MM.1S (cell line): Measurements from ENCODE around the gene AASDHPPT.

Experiments used
- DNase-seq: peaks from one replicate; pipeline ENCODE4 v3.0.0-alpha.2; 2015
- H2AFZ ChIP-seq: fragments of 300-600 bp; sonication (generic); 2 replicates; pipeline ENCODE4 v1.6.0; 2016; ENCODE audit warnings: antibody characterized with exemption, low read length
- H3F3A ChIP-seq: fragments of 300-600 bp; sonication (generic); 2 replicates; pipeline ENCODE4 v1.6.1; 2016; ENCODE audit warnings: mild to moderate bottlenecking, antibody characterized with exemption, low read length, moderate library complexity, mixed read lengths; ENCODE audit not compliant: insufficient read depth
- H3K27ac ChIP-seq: fragments of 300-600 bp; sonication (generic); 2 replicates; pipeline ENCODE4 v1.5.1; 2016; ENCODE audit warnings: mild to moderate bottlenecking, low read length
- H3K27me3 ChIP-seq: fragments of 300-600 bp; sonication (generic); replicated peaks from 2 replicates; pipeline ENCODE4 v1.6.0; 2016; ENCODE audit warnings: low read length; ENCODE audit not compliant: insufficient read depth
- H3K36me3 ChIP-seq: fragments of 300-600 bp; sonication (generic); replicated peaks from 2 replicates; pipeline ENCODE4 v1.6.1; 2016; ENCODE audit warnings: mild to moderate bottlenecking, low read length, mixed read lengths; ENCODE audit not compliant: insufficient read depth
- H3K4me1 ChIP-seq: fragments of 300-600 bp; sonication (generic); 2 replicates; pipeline ENCODE4 v1.6.1; 2016; ENCODE audit warnings: low read length, mixed read lengths
- H3K4me2 ChIP-seq: fragments of 300-600 bp; sonication (generic); 2 replicates; pipeline ENCODE4 v1.6.0; 2016; ENCODE audit warnings: low read depth, low read length
- H3K4me3 ChIP-seq: fragments of 300-600 bp; sonication (generic); 2 replicates; pipeline ENCODE4 v1.5.1; 2016; ENCODE audit warnings: low read length, mixed read lengths
- H3K79me2 ChIP-seq: fragments of 300-600 bp; sonication (generic); 2 replicates; pipeline ENCODE4 v1.6.1; 2016; ENCODE audit warnings: mixed run types, low read length, mixed read lengths
- H3K9ac ChIP-seq: fragments of 300-600 bp; sonication (generic); 2 replicates; pipeline ENCODE4 v1.6.1; 2016; ENCODE audit warnings: low read length, mixed read lengths
- H3K9me2 ChIP-seq: fragments of 300-600 bp; sonication (generic); replicated peaks from 2 replicates; pipeline ENCODE4 v1.6.1; 2016; ENCODE audit warnings: mild to moderate bottlenecking, low read length, mixed read lengths; ENCODE audit not compliant: insufficient read depth
- H3K9me3 ChIP-seq: fragments of 300-600 bp; sonication (generic); replicated peaks from 2 replicates; pipeline ENCODE4 v1.6.1; 2016; ENCODE audit warnings: mild to moderate bottlenecking, low read length, mixed read lengths; ENCODE audit not compliant: insufficient read depth
- H4K20me1 ChIP-seq: fragments of 300-600 bp; sonication (generic); 2 replicates; pipeline ENCODE4 v1.6.1; 2016; ENCODE audit warnings: mild to moderate bottlenecking, low read length, moderate library complexity, mixed read lengths; ENCODE audit not compliant: insufficient read depth
- CTCF ChIP-seq: fragments of 300-600 bp; sonication (generic); IDR thresholded peaks from 2 replicates; pipeline ENCODE4 v1.5.1; 2016; ENCODE audit warnings: antibody characterized with exemption, low read length, mixed read lengths
- EZH2 ChIP-seq: fragments of 300-600 bp; sonication (generic); optimal IDR thresholded peaks from 2 replicates; pipeline ENCODE3; 2017; ENCODE audit warnings: low read depth, mild to moderate bottlenecking, antibody characterized with exemption, low read length, mixed read lengths
- EZH2phosphoT487 ChIP-seq: fragments of 300-600 bp; sonication (generic); IDR thresholded peaks from 2 replicates; pipeline ENCODE4 v1.6.1; 2018; ENCODE audit warnings: antibody characterized with exemption, low read length

Gene AASDHPPT

GRCh38 chr11:106128740-106129139 lies 51.3 kb downstream of the AASDHPPT start:
- H3K79me2 ChIP-seq = no peaks in the 10 kb centered on the region
- TF ChIP-seq EZH2 (no peak), CTCF (no peak), EZH2phosphoT487 (no peak)
- no peaks in the 10 kb centered on the region for H3F3A ChIP-seq

GRCh38 chr11:106131998-106132397 lies 54.5 kb downstream of the AASDHPPT start:
- no peaks in the 10 kb centered on the region for H3K27me3 ChIP-seq
- no peaks in the 10 kb centered on the region for H4K20me1 ChIP-seq
- H3F3A ChIP-seq = no peaks in the 10 kb centered on the region
- H3K4me3 ChIP-seq = no peak overlapping the region
- no peak overlapping the region for H3K4me2 ChIP-seq
- no peak overlapping the region for H3K9ac ChIP-seq
- H3K27ac ChIP-seq = no peak overlapping the region
- H3K9me3 ChIP-seq = no peaks in the 10 kb centered on the region
- no peaks in the 10 kb centered on the region for H3K4me1 ChIP-seq
- H3K79me2 ChIP-seq = no peaks in the 10 kb centered on the region
- no peak overlapping the region for H2AFZ ChIP-seq
- H3K9me2 ChIP-seq = no peaks in the 10 kb centered on the region
- no peak for TF ChIP-seq EZH2
- TF ChIP-seq EZH2phosphoT487 = no peak
- TF ChIP-seq CTCF = no peak
- no peak for DNase-seq
- H3K36me3 ChIP-seq = no peaks in the 10 kb centered on the region

More at GRCh38 chr11:106128740-106129139, 51.3 kb downstream of the AASDHPPT start:
- H3K27me3 ChIP-seq = no peaks in the 10 kb centered on the region
- no peaks in the 10 kb centered on the region for H3K9me3 ChIP-seq
- no peak overlapping the region for H3K27ac ChIP-seq
- H2AFZ ChIP-seq = no peak overlapping the region
- no peaks in the 10 kb centered on the region for H4K20me1 ChIP-seq
- no peaks in the 10 kb centered on the region for H3K9me2 ChIP-seq
- no peak overlapping the region for H3K4me2 ChIP-seq
- H3K4me1 ChIP-seq = no peaks in the 10 kb centered on the region
- DNase-seq = no peak
- H3K9ac ChIP-seq = no peak overlapping the region
- no peaks in the 10 kb centered on the region for H3K36me3 ChIP-seq
- H3K4me3 ChIP-seq = no peak overlapping the region

GRCh38 chr11:106132582-106133354 lies 55.3 kb downstream of the AASDHPPT start:
- no peaks in the 10 kb centered on the region for H3F3A ChIP-seq
- no peak overlapping the region for H3K27ac ChIP-seq
- no peaks in the 10 kb centered on the region for H3K4me1 ChIP-seq
- TF ChIP-seq EZH2phosphoT487 = no peak
- TF ChIP-seq CTCF = no peak
- no peak for TF ChIP-seq EZH2
- H3K27me3 ChIP-seq = no peaks in the 10 kb centered on the region
- H3K9me3 ChIP-seq = no peaks in the 10 kb centered on the region
- H3K9ac ChIP-seq = no peak overlapping the region
- no peak overlapping the region for H3K4me2 ChIP-seq
- H4K20me1 ChIP-seq = no peaks in the 10 kb centered on the region
- no peaks in the 10 kb centered on the region for H3K79me2 ChIP-seq
- DNase-seq = no peak
- H2AFZ ChIP-seq = no peak overlapping the region
- no peaks in the 10 kb centered on the region for H3K36me3 ChIP-seq
- no peak overlapping the region for H3K4me3 ChIP-seq
- H3K9me2 ChIP-seq = no peaks in the 10 kb centered on the region
